SH-SY5Y (cell line): Measurements from ENCODE around the gene TULP1.

Source experiments
- GATA2 ChIP-seq: IDR thresholded peaks from 2 replicates; pipeline ENCODE4 v1.6.1; 2011; ENCODE audit warnings: mild to moderate bottlenecking, low read depth, low read length
- GATA3 ChIP-seq: IDR thresholded peaks from 2 replicates; pipeline ENCODE4 v1.6.1; 2011; ENCODE audit warnings: low read depth, mild to moderate bottlenecking, low read length, moderate library complexity

DNA sequence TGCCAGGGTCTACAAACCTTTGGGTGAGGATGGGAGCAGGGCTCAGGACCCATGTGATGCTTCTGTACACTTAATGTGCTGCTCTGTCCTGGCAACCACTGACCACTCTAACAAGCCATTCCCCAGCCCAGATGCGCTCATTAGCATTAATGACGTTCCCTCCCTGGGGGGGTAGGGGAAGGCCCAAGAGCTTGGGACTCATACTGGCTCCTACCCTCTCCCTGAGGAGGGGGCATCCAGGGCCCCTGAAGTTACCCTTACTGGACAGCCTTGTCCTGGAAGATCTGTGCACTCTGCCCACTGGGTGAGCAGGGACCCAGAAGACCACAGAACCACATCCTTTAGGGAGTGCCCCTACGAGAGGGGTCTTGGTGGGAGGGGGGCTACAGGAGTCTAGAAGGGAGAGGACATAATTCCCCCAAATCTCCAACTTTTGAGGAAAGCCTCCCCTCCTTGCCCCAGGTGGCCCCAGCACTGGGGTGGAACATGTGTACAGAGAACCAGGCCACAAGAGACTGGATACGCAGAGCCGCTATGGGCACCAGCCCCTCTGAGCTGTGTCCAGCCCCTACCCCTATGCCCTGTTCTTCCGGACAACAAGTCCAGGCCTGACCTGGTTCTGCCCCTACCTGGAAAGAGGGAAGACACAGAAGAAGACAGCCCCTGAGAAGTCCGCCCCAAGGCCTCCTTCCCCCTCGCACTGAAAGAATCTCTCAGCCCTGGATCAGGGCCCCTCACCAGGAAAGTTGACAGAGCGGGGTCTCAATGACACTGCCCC, 17.2 kb downstream of the TULP1 start:
- TF ChIP-seq GATA2 (no peak), GATA3 (no peak)
